NT2/D1 (cell line): ENCODE results near the gene MUC2.

ENCODE experiments used
- SUZ12 ChIP-seq: IDR thresholded peaks from 2 replicates; pipeline ENCODE4 v1.6.1; 2011; ENCODE audit not compliant: insufficient read length, insufficient read depth; ENCODE audit errors: extremely low read depth
- ZNF274 ChIP-seq: IDR thresholded peaks from 2 replicates; pipeline ENCODE4 v1.6.1; 2011; ENCODE audit warnings: mild to moderate bottlenecking, low read depth, low read length

GRCh38 chr11:1031121-1031899, 43.4 kb upstream of the MUC2 start:
- TF ChIP-seq SUZ12 (no peak), ZNF274 (no peak)
